PFSK-1 (cell line): ENCODE results near the gene PTH. TPM values are rescaled to one million over a fixed set of nuclear protein-coding genes. Genes with fewer than 3 reads are reported as not detected.

Experiments used
- FOXP2 ChIP-seq: optimal IDR thresholded peaks from 2 replicates; pipeline ENCODE3; 2011; ENCODE audit warnings: borderline replicate concordance, control low read depth, inconsistent platforms; ENCODE audit not compliant: insufficient read depth; ENCODE audit errors: extremely low read length, extremely low read depth
- POLR2AphosphoS5 ChIP-seq: IDR thresholded peaks from 2 replicates; pipeline ENCODE4 v1.6.1; 2012; ENCODE audit warnings: low read depth, mild to moderate bottlenecking, control low read depth, low read length, moderate library complexity
- REST ChIP-seq, 2 experiments: IDR thresholded peaks; 2 replicates each; pipeline versions ENCODE4 v1.6.1 to v1.8.0; 2011 to 2012; ENCODE audit warnings: low read depth in 2 of 2, low read length in 2 of 2, control low read depth in 1 of 2, inconsistent platforms in 1 of 2, mild to moderate bottlenecking in 1 of 2, moderate library complexity in 1 of 2; ENCODE audit not compliant: insufficient read depth in 1 of 2
- SIN3A ChIP-seq: IDR thresholded peaks from 2 replicates; pipeline ENCODE4 v1.6.1; 2012; ENCODE audit warnings: mild to moderate bottlenecking, low read length, moderate library complexity, borderline replicate concordance; ENCODE audit not compliant: insufficient read depth
- TAF1 ChIP-seq: IDR thresholded peaks from 2 replicates; pipeline ENCODE4 v1.6.1; 2012; ENCODE audit warnings: low read length, control low read depth, borderline replicate concordance; ENCODE audit not compliant: insufficient read depth
- polyA plus RNA-seq: library from polyadenylated mRNA; unstranded; fragments of >200 nt; gene quantifications from one replicate; pipeline ENCODE4 v1.2.1, GENCODE V29; 2012; ENCODE audit warnings: low read depth, missing spikeins; ENCODE audit not compliant: insufficient read length

Gene PTH
- polyA plus RNA-seq: not detected

DNA sequence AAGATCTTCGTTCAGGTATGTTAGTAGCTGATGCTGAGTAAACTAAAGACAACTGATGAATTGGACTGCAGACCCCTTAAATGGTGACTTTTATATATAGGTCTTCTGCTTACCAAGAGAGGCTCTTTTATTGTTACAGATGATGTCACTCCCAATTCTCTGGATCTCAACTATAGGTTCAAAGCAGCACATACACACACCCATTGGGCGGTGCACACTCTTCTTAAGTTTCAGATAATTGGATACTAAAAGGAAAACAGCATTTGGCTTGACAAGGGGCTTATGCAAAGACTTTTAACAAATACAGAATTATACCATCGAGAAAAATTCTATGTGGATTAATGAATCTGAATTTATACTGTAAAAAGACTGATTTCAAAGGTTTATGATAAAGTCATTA lies at the start of gene PTH:
Gene PTH (minus strand): TSS at position 69 of the 400 bp plus-strand sequence. CDS start 3,142 bp downstream, outside the sequence.
- TF ChIP-seq TAF1 (no peak), POLR2AphosphoS5 (no peak), FOXP2 (no peak), REST (IDR thresholded peaks at IDR 0.05; ENCODE audit: insufficient read depth in 1 of 2, low read depth in 2 of 2, low read length in 2 of 2) (no peak), SIN3A (no peak)

DNA sequence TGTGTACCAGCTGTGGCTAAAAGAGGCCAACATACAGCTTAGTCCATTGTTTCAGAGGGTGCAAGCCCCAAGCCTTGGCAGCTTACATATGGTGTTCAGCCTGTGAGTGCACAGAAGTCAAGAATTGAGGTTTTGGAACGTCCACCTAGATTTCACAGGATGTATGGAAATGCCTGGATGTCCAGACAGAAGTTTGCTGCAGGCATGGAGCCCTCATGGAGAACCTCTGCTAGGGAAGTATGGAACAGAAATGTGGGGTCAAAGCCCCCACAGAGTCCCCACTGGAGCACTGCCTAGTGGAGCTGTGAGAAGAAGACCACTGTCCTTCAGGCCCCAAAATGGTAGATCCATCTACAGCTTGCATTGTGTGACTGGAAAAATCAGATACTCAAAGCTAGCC lies 42.2 kb upstream of the PTH start:
- TF ChIP-seq POLR2AphosphoS5: no peak
- no peak for TF ChIP-seq SIN3A
- no peak for TF ChIP-seq FOXP2

GRCh38 chr11:13535819-13536218 lies 40.0 kb upstream of the PTH start:
- TF ChIP-seq REST (IDR thresholded peaks at IDR 0.05; ENCODE audit: insufficient read depth in 1 of 2, low read depth in 2 of 2, low read length in 2 of 2) (no peak), TAF1 (no peak), SIN3A (no peak), POLR2AphosphoS5 (no peak), FOXP2 (no peak)

- TF ChIP-seq SIN3A (no peak), TAF1 (no peak), REST (IDR thresholded peaks at IDR 0.05; ENCODE audit: insufficient read depth in 1 of 2, low read depth in 2 of 2, low read length in 2 of 2) (no peak), FOXP2 (no peak), POLR2AphosphoS5 (no peak)
Measured at GRCh38 chr11:13534358-13534757, 38.6 kb upstream of the PTH start.

- TF ChIP-seq FOXP2: no peak
- no peak for TF ChIP-seq TAF1
- TF ChIP-seq POLR2AphosphoS5: no peak
- no peak for TF ChIP-seq SIN3A
- no peak for TF ChIP-seq REST (IDR thresholded peaks at IDR 0.05; ENCODE audit: insufficient read depth in 1 of 2, low read depth in 2 of 2, low read length in 2 of 2)
Measured at GRCh38 chr11:13525257-13525656, 29.5 kb upstream of the PTH start.
